Neuron (in vitro differentiated cells): Measurements from ENCODE around the gene EXOC7.

Experiments used
- H2AFZ ChIP-seq: one replicate; pipeline ENCODE4 v1.6.1; 2013; ENCODE audit warnings: low read depth, mild to moderate bottlenecking, inconsistent platforms, low read length, moderate library complexity
- H3K27me3 ChIP-seq: one replicate; pipeline ENCODE4 v1.6.1; 2013; ENCODE audit warnings: low read length; ENCODE audit not compliant: insufficient read depth
- H3K36me3 ChIP-seq: one replicate; pipeline ENCODE4 v1.6.1; 2013; ENCODE audit warnings: low read length; ENCODE audit not compliant: insufficient read depth
- H3K4me1 ChIP-seq: one replicate; pipeline ENCODE4 v1.6.1; 2013; ENCODE audit warnings: low read length; ENCODE audit not compliant: insufficient read depth
- H3K4me3 ChIP-seq: 2 replicates; pipeline ENCODE4 v1.5.1; 2013; ENCODE audit warnings: mild to moderate bottlenecking, low read length, moderate library complexity
- H3K9me3 ChIP-seq: one replicate; pipeline ENCODE4 v1.6.1; 2013; ENCODE audit warnings: low read length

The EXOC7 gene

DNA sequence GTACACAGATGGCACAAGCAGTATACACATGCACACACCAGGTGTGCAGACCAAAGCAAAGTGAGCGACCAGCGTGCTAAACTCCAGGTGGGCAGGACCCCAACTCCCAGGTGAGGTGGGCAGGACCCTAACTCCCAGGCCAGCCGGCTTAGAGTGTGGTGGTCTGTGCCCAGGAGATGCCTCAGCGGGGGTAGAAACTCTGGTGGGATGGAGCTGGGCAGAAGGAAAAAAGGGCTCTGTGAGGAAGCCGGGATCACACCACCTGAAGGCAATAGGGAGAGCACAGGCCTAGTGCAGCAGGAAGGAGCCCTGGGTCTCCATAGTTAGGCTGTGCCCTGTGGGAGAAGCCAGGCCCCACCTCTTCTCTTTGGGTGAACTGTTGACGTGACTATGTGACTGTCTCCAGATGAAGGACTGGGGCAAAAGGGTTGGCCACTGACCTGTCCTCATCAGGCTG, 39.0 kb upstream of the EXOC7 start:
- Histone ChIP-seq H2AFZ (no peak overlapping the region), H3K4me3 (no peak overlapping the region), H3K9me3 (no peaks in the 10 kb centered on the region), H3K27me3 (no peaks in the 10 kb centered on the region), H3K4me1 (peaks cover 57% of the 10 kb centered on the region), H3K36me3 (peaks cover 11% of the 10 kb centered on the region)

DNA sequence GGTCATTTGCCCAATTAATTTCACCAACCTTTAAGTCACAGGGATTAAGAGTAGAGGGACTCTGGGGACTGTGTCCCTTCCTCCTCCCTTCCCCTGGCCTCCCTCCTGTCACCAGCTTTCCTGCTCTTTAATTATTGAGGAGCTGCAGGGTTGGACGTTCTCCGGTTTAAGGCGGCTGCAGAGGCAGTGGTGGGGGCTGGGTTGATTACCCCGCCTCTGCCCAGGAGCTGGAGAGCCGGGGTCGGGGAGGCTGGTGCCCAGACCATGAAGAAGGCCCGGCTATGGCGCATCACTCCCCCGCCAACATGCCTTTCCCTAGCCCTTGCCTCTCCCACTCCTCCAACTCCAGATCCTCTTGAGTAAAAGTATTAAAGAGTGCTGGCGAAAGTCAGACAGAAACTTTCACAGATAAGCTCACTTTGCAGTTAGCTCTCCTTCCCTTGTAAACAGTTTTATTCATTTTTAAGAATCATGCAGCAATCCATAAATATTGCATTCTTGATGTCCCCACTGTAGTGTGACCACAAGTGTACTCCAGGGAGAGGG, 38.5 kb upstream of the EXOC7 start:
- peak overlapping the region; percentile 48 for H3K4me3 ChIP-seq
- no peaks in the 10 kb centered on the region for H3K9me3 ChIP-seq
- H3K27me3 ChIP-seq = no peaks in the 10 kb centered on the region
- H3K4me1 ChIP-seq = peaks cover 62% of the 10 kb centered on the region
- peaks cover 11% of the 10 kb centered on the region for H3K36me3 ChIP-seq
- no peak overlapping the region for H2AFZ ChIP-seq

DNA sequence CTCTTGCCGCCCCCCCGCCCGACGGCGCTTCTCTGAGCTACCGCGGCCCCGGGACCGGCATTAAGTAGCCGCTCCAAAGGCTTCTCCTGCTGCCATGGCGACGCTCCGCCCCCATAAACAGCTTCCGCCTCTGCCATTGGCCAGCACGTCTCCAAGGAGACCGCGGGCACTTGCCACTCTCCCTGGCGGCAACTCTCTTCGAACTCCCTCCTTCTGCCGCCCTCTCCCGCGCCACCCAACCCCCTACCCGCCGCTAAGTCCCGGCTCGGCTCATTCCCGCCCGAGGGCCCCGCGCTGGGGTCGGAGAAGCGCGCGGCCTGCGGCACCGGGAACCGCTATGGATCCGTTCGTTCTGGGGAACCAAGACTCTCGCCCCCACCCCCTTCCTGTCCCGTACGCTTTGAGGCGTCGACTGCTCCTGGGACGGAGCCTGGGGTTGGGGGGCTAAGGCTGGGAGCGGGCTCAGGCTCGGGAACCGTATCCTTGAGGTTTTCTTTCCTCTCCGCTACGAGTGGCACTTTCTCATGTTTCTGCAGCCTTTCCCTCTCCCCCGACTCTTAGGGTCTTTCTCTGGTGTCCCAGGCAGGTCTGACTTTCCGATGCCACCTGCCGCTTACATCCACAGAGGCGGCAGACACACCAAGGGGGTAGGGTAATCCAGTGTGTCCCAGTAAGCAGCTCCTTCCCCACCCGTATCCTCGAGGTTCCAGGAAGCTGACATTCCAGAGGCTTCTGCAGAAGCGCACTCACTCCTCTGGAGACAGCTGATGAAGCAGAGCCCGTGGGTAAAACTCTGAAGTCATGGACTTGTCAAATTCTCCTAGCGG, 37.8 kb upstream of the EXOC7 start, which contains the start of gene FOXJ1:
FOXJ1 (minus strand) TSS at position 34 of the 827 bp plus-strand sequence. CDS start 850 bp downstream, outside the sequence.
- H3K9me3 ChIP-seq = no peaks in the 10 kb centered on the region
- peak within 1 kb of the TSS; percentile 48 for H3K4me3 ChIP-seq
- H3K4me1 ChIP-seq = peaks cover 65% of the 10 kb centered on the region
- H3K36me3 ChIP-seq = peaks cover 9% of the 10 kb centered on the region
- no peaks in the 10 kb centered on the region for H3K27me3 ChIP-seq
- H2AFZ ChIP-seq = no peak within 1 kb of the TSS

DNA sequence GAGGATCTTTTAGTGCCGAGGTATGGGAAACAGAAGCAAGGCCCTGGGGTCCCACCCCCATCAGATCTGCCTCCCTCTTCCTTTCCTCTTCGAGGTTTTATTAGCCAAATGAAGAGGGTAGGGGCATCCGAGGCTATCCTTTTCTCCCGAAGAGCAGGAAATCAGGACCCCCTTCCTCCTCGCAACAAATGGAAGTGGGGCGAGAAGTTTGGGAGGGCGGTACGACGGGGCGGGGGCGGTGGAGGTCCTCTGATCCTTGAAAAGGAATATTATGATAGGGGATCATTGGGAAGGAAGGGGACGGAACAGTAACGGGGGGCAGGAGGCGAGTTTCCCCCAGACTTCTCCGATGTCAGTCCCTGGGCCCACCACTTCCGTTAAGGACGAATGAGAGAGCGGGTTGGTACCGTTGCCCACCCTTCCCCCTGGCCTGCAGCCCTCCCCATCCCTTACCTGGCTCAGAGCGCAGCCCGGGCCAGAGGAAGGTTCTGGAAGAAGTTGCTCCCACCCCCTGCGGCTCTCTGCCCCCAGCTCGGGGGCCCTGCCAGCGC, 37.1 kb upstream of the EXOC7 start:
- H2AFZ ChIP-seq = no peak overlapping the region
- H3K4me1 ChIP-seq = peaks cover 67% of the 10 kb centered on the region
- no peaks in the 10 kb centered on the region for H3K27me3 ChIP-seq
- peak overlapping the region; percentile 48 for H3K4me3 ChIP-seq
- H3K36me3 ChIP-seq = peaks cover 2% of the 10 kb centered on the region
- H3K9me3 ChIP-seq = no peaks in the 10 kb centered on the region

DNA sequence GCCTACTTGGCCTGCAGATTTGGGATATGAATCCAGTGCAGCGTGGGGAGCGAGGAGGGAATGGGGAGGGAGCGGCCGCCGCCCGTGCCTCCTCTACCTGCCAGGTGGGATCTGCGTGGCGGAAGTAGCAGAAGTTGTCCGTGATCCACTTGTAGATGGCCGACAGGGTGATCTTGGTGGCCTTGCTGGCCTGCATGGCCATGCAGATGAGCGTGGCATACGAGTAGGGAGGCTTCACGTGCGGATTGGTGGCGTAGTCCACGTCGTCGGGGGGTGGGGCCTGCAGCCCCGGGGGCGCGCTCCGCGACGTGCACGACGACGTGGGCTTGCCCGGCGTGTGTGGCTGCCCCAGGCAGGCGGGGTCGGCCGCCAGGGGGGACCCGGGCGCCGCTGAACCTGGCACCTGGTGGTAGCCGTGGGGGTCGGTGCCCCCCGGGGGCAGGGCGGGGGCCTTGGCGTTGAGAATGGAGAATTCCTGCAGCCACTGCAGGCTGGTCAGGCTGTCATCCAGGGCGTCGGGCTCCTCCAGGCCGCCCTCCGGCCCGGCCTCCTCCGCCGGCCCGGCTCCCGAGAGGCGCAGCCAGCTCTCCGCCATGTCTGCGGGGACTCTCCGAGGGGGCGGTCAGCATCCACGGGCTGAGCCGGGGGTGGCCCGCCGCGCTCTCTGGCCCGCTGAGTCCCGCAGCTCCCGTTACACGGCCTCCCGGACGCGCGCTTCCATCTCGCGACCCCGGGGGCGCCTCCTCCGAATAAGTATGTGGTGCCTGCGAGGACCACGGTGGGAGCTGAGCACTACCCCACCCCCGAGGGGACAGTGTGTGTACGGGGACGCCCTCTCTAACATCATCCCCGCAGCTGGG, 36.4 kb upstream of the EXOC7 start:
- H3K4me3 ChIP-seq = peak overlapping the region; percentile 48
- H3K4me1 ChIP-seq = peaks cover 74% of the 10 kb centered on the region
- no peak overlapping the region for H2AFZ ChIP-seq
- no peaks in the 10 kb centered on the region for H3K9me3 ChIP-seq
- no peaks in the 10 kb centered on the region for H3K27me3 ChIP-seq
- no peaks in the 10 kb centered on the region for H3K36me3 ChIP-seq

DNA sequence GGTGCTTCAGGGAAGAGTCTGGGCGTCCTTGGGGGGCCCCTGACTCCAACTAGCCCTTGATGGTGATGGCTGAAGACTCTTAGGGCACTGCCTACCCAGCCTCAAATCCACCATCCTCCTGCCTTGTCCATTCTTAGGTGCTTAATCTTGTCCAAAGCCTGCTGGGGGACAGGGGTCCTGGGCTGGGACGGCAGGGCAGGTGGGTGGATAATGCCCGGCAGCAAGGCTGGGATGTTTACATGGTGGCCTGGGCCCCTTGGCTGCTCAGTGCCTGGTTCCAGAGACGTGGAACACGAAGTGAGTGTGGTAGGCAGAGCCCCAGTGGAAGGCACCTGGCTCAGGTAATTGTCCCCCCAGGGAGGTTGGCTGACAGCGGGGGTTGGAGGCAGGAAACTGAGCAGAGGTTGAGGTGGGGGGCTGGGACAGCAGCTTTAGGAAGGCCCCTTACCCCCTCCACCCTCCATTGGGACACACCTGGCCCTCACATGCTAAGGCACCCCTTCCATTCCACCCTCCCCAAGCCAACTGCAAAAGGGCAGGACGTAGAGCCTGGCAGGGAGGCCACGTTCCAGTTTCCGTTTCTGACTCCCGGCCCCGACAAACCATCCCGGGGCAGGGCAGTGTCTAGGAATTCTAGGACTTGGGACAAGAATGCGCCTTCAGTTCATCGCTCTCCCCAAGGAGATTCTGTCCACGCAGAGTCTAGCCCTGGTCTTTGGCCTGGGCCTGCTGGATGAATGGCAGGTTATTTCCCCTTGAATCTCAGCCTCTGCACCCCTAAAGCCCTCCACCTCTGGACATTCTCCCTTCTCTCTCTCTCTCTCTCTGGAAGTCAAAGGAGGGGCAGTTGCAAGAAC, 35.5 kb upstream of the EXOC7 start:
- Histone ChIP-seq H3K27me3 (no peaks in the 10 kb centered on the region), H3K4me1 (peaks cover 79% of the 10 kb centered on the region), H2AFZ (no peak overlapping the region), H3K9me3 (no peaks in the 10 kb centered on the region), H3K36me3 (no peaks in the 10 kb centered on the region), H3K4me3 (peak overlapping the region; percentile 26)

DNA sequence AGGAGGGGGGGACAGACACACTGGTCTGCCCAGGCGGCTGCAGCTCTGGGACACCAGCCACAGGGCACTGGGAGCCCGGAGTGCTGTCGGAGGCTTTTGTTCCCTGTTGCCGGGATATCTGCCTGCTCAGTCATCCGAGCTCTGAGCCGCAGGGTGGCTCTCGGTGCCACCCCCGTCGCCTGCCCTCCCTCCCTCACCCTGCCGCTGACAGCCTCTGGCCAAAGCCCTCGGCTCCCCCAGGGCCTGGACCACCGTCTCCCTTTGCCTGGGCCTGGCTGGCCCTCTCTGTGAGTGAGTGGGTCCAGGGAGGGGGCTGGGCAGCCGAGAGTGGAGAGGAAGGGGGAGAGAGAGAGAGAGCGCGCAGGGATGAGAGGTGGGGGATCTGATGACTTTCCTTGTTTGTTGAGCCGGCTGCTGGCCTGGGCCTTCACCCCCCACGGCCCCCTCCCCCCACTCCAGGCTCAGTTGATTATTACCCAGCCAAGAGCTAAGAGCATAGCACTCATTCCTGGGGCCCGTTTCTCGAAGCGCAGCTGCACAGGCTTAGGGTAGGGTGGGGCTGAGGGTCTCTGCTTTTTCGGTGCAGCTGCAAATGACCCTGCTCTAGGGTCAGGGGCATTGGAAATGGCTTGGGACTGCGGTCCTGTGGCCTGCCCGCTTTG, 34.8 kb upstream of the EXOC7 start:
- Histone ChIP-seq H3K27me3 (no peaks in the 10 kb centered on the region), H3K9me3 (no peaks in the 10 kb centered on the region), H3K4me3 (peak overlapping the region; percentile 26), H2AFZ (no peak overlapping the region), H3K4me1 (peaks cover 73% of the 10 kb centered on the region), H3K36me3 (no peaks in the 10 kb centered on the region)

DNA sequence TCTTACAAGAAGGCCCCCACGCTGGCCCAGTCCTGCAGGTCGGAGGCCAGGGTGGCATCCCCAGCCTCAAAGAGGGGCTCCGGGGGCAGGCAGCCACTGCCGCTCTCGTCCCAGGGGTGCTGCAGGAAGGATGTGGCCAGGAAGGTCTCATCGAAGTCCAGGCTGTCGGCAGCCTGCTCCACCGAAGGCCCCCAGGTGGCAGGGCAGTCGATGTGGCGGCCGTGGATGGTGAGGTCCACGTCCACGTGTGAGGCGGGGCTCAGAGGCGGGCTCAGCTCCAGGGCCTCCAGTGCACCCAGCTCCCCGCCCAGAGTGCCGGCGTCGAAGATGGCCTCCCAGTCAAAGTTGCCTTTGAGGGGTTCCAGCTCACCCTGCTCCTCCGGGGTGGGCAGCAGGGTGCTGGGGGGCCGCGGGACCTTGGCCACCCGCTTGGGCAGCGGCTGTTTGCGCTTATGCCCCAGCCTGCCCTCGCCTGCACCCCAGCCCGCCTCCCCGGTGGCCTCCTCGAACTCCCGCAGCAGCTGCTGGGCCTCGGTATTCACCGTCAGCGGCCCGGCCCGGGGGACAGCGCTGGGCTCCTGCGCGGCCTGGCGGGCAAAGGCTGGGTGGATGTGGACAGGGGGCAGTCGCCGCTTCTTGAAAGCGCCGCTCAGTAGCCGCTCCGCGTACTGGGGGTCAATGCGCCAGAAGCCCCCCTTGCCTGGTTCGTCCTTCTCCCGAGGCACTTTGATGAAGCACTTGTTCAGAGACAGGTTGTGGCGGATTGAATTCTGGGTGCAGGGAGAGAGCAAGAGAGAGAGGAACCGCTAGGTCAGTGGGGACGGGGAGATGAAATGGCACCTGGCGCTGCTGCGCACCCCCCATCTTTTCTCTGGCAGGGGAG, 34.0 kb upstream of the EXOC7 start:
- H2AFZ ChIP-seq = no peak overlapping the region
- no peaks in the 10 kb centered on the region for H3K27me3 ChIP-seq
- H3K36me3 ChIP-seq = no peaks in the 10 kb centered on the region
- H3K4me1 ChIP-seq = peaks cover 70% of the 10 kb centered on the region
- H3K4me3 ChIP-seq = peak overlapping the region; percentile 8
- no peaks in the 10 kb centered on the region for H3K9me3 ChIP-seq

DNA sequence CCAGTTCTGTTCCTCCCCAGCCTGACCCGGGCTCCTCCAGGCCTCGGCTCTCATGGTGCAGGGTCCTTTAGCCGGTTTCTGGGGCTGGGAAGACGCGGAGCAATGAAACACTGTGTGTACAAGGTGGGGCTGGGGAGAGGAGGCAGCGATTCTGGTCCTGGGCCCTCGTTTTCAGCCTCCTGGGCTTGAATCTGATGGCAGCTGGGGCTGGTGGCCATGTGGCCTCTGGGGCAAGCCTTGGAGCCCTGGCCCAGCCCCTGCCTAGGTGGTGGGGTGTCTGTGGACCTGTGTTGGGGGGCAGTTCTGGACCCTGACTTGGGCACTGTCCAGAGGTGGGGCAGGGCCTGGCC, 33.4 kb upstream of the EXOC7 start:
- no peaks in the 10 kb centered on the region for H3K9me3 ChIP-seq
- H3K36me3 ChIP-seq = no peaks in the 10 kb centered on the region
- no peak overlapping the region for H3K4me3 ChIP-seq
- H2AFZ ChIP-seq = no peak overlapping the region
- H3K4me1 ChIP-seq = peaks cover 70% of the 10 kb centered on the region
- H3K27me3 ChIP-seq = no peaks in the 10 kb centered on the region

DNA sequence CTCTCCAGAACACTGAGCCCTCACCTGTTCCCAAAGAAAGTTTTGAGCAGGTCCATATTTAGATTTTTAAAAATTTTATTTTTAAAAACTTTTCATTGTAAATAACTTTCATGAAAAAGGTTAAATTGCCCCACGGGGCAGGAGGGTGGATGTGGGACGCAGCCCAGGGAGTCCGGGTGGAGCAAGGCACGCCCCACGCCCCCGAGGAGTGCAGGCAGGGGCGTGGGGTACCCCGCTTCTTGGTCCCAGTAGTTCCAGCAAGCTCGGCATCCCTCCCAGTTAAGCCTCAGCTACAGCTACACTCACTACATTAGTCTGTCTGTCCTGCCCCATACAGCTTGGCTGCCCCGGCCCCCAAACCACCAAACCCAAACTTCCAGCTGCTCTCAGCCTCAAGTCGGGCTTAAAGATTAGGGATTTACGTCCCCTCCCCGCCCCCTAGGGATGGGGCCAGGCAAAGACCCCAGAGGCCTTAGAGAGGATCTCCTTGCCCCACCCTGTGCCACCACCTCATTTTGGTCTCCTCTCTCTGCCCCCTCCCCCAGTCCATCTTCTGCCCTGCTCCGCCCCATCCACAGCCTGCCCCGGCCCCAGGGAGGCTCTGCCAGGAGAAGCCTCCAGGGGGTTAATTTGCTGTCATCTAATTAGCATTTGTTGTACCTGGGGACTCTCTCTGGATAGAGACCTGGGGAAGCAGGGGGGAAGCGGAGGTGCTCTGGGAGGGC, 32.9 kb upstream of the EXOC7 start:
- H3K36me3 ChIP-seq = no peaks in the 10 kb centered on the region
- peaks cover 64% of the 10 kb centered on the region for H3K4me1 ChIP-seq
- H3K9me3 ChIP-seq = no peaks in the 10 kb centered on the region
- no peaks in the 10 kb centered on the region for H3K27me3 ChIP-seq
- no peak overlapping the region for H3K4me3 ChIP-seq
- no peak overlapping the region for H2AFZ ChIP-seq

DNA sequence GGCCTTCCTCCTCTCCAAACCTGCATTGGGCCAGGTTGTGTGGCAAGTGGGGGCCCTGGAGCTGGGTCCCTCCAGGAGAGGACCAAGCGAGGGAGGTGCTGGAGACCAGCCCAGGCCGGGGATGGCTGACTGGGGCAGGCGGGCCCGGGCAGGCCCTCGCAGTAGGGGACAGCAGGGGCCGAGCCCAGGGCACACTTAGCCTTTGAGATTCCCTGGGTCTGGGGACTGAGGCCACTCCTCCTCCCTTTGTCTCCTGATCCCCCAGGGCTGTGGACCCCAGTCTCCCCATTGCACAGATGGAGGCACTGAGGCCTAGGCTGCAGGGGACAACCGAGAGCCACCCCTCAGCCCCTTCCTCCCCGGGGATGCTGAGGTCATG, 32.2 kb upstream of the EXOC7 start:
- Histone ChIP-seq H3K4me1 (peaks cover 61% of the 10 kb centered on the region), H3K36me3 (no peaks in the 10 kb centered on the region), H2AFZ (no peak overlapping the region), H3K4me3 (no peak overlapping the region), H3K27me3 (no peaks in the 10 kb centered on the region), H3K9me3 (no peaks in the 10 kb centered on the region)
